ENCODE measurements around the gene KCNMA1.
"Not testable (repeated sequence)": the region's sequence is repeated elsewhere in the genome, so short reads cannot be mapped to it uniquely, and the experiment has no call there.

KCNMA1 gene

GRCh38 chr10:77524281-77524711 is 113.3 kb downstream of the KCNMA1 start:
- Histone ChIP-seq H3K9me3 (ENCODE audit: control insufficient read depth, low read length) (no peaks in the 10 kb centered on the region), H3K27ac (ENCODE audit: insufficient read depth, low read depth, low read length, poor library complexity, severe bottlenecking) (no peak overlapping the region), H3K4me1 (ENCODE audit: control insufficient read depth, insufficient read depth, low read length) (peaks cover 17% of the 10 kb centered on the region), H3K36me3 (ENCODE audit: control insufficient read depth, insufficient read depth, low read length) (no peaks in the 10 kb centered on the region), H3K27me3 (ENCODE audit: control insufficient read depth, insufficient read depth, low read length, poor library complexity, severe bottlenecking) (no peaks in the 10 kb centered on the region), H3K4me3 (ENCODE audit: insufficient read depth, low read depth, low read length) (no peak overlapping the region)
- WGBS, 2 experiments, result 65 to 66% methylated on average over 4 to 5 of the region's 6 CpGs

- Histone ChIP-seq H3K9me3 (ENCODE audit: control insufficient read depth, low read length) (no peaks in the 10 kb centered on the region), H3K4me1 (ENCODE audit: control insufficient read depth, insufficient read depth, low read length) (peaks cover 14% of the 10 kb centered on the region), H3K4me3 (ENCODE audit: insufficient read depth, low read depth, low read length) (no peak overlapping the region), H3K36me3 (ENCODE audit: control insufficient read depth, insufficient read depth, low read length) (no peaks in the 10 kb centered on the region), H3K27ac (ENCODE audit: insufficient read depth, low read depth, low read length, poor library complexity, severe bottlenecking) (no peak overlapping the region), H3K27me3 (ENCODE audit: control insufficient read depth, insufficient read depth, low read length, poor library complexity, severe bottlenecking) (no peaks in the 10 kb centered on the region)
- WGBS, 2 experiments, result 54 to 65% methylated on average over 4 of the region's 4 CpGs
Measured at GRCh38 chr10:77522268-77522809, 115.3 kb downstream of the KCNMA1 start.

GRCh38 chr10:77520995-77521394 is 116.6 kb downstream of the KCNMA1 start:
- no peak overlapping the region for H3K27ac ChIP-seq (ENCODE audit: insufficient read depth, low read depth, low read length, poor library complexity, severe bottlenecking)
- no peak overlapping the region for H3K4me3 ChIP-seq (ENCODE audit: insufficient read depth, low read depth, low read length)
- H3K9me3 ChIP-seq (ENCODE audit: control insufficient read depth, low read length), result no peaks in the 10 kb centered on the region
- H3K27me3 ChIP-seq (ENCODE audit: control insufficient read depth, insufficient read depth, low read length, poor library complexity, severe bottlenecking), result no peaks in the 10 kb centered on the region
- H3K4me1 ChIP-seq (ENCODE audit: control insufficient read depth, insufficient read depth, low read length), result peaks cover 7% of the 10 kb centered on the region
- no peaks in the 10 kb centered on the region for H3K36me3 ChIP-seq (ENCODE audit: control insufficient read depth, insufficient read depth, low read length)
- WGBS, 2 experiments, result 87 to 88% methylated on average over 2 of the region's 2 CpGs

GRCh38 chr10:77520290-77520689 is 117.3 kb downstream of the KCNMA1 start:
- Histone ChIP-seq H3K4me1 (ENCODE audit: control insufficient read depth, insufficient read depth, low read length) (peaks cover 7% of the 10 kb centered on the region), H3K27me3 (ENCODE audit: control insufficient read depth, insufficient read depth, low read length, poor library complexity, severe bottlenecking) (no peaks in the 10 kb centered on the region), H3K9me3 (ENCODE audit: control insufficient read depth, low read length) (no peaks in the 10 kb centered on the region), H3K4me3 (ENCODE audit: insufficient read depth, low read depth, low read length) (no peak overlapping the region), H3K36me3 (ENCODE audit: control insufficient read depth, insufficient read depth, low read length) (no peaks in the 10 kb centered on the region), H3K27ac (ENCODE audit: insufficient read depth, low read depth, low read length, poor library complexity, severe bottlenecking) (no peak overlapping the region)
- 92 to 100% methylated on average over 1 of the region's 1 CpG for WGBS, 2 experiments

GRCh38 chr10:77519791-77520190 is 117.8 kb downstream of the KCNMA1 start:
- not testable (repeated sequence) for H3K27me3 ChIP-seq (ENCODE audit: control insufficient read depth, insufficient read depth, low read length, poor library complexity, severe bottlenecking); H3K4me3 ChIP-seq (ENCODE audit: insufficient read depth, low read depth, low read length); H3K4me1 ChIP-seq (ENCODE audit: control insufficient read depth, insufficient read depth, low read length); H3K9me3 ChIP-seq (ENCODE audit: control insufficient read depth, low read length); H3K36me3 ChIP-seq (ENCODE audit: control insufficient read depth, insufficient read depth, low read length); H3K27ac ChIP-seq (ENCODE audit: insufficient read depth, low read depth, low read length, poor library complexity, severe bottlenecking)
- WGBS, 2 experiments, result 60 to 62% methylated on average over 2 of the region's 2 CpGs

- H3K9me3 ChIP-seq (ENCODE audit: control insufficient read depth, low read length), result no peaks in the 10 kb centered on the region
- H3K36me3 ChIP-seq (ENCODE audit: control insufficient read depth, insufficient read depth, low read length), result no peaks in the 10 kb centered on the region
- H3K27me3 ChIP-seq (ENCODE audit: control insufficient read depth, insufficient read depth, low read length, poor library complexity, severe bottlenecking), result no peaks in the 10 kb centered on the region
- H3K27ac ChIP-seq (ENCODE audit: insufficient read depth, low read depth, low read length, poor library complexity, severe bottlenecking), result no peak overlapping the region
- WGBS, 2 experiments, result 91 to 93% methylated on average over 6 of the region's 6 CpGs
- peaks cover 11% of the 10 kb centered on the region for H3K4me1 ChIP-seq (ENCODE audit: control insufficient read depth, insufficient read depth, low read length)
- no peak overlapping the region for H3K4me3 ChIP-seq (ENCODE audit: insufficient read depth, low read depth, low read length)
Measured at GRCh38 chr10:77518910-77519274, 118.7 kb downstream of the KCNMA1 start.

- no peak overlapping the region for H3K27ac ChIP-seq (ENCODE audit: insufficient read depth, low read depth, low read length, poor library complexity, severe bottlenecking)
- no peaks in the 10 kb centered on the region for H3K9me3 ChIP-seq (ENCODE audit: control insufficient read depth, low read length)
- 93 to 97% methylated on average over 7 of the region's 7 CpGs for WGBS, 2 experiments
- H3K4me3 ChIP-seq (ENCODE audit: insufficient read depth, low read depth, low read length), result no peak overlapping the region
- H3K27me3 ChIP-seq (ENCODE audit: control insufficient read depth, insufficient read depth, low read length, poor library complexity, severe bottlenecking), result no peaks in the 10 kb centered on the region
- no peaks in the 10 kb centered on the region for H3K36me3 ChIP-seq (ENCODE audit: control insufficient read depth, insufficient read depth, low read length)
- peaks cover 17% of the 10 kb centered on the region for H3K4me1 ChIP-seq (ENCODE audit: control insufficient read depth, insufficient read depth, low read length)
Measured at GRCh38 chr10:77518241-77518909, 119.2 kb downstream of the KCNMA1 start.

GRCh38 chr10:77516575-77516974 is 121.0 kb downstream of the KCNMA1 start:
- Histone ChIP-seq H3K27ac (ENCODE audit: insufficient read depth, low read depth, low read length, poor library complexity, severe bottlenecking) (no peak overlapping the region), H3K4me1 (ENCODE audit: control insufficient read depth, insufficient read depth, low read length) (peaks cover 21% of the 10 kb centered on the region), H3K36me3 (ENCODE audit: control insufficient read depth, insufficient read depth, low read length) (no peaks in the 10 kb centered on the region), H3K9me3 (ENCODE audit: control insufficient read depth, low read length) (no peaks in the 10 kb centered on the region), H3K27me3 (ENCODE audit: control insufficient read depth, insufficient read depth, low read length, poor library complexity, severe bottlenecking) (no peaks in the 10 kb centered on the region), H3K4me3 (ENCODE audit: insufficient read depth, low read depth, low read length) (no peak overlapping the region)
- 94 to 96% methylated on average over 8 of the region's 8 CpGs for WGBS, 2 experiments

GRCh38 chr10:77514870-77515269 is 122.7 kb downstream of the KCNMA1 start:
- no peak overlapping the region for H3K27ac ChIP-seq (ENCODE audit: insufficient read depth, low read depth, low read length, poor library complexity, severe bottlenecking)
- whole genome bisulfite sequencing, 2 experiments, result 90 to 95% methylated on average over 4 of the region's 4 CpGs
- peaks cover 31% of the 10 kb centered on the region for H3K4me1 ChIP-seq (ENCODE audit: control insufficient read depth, insufficient read depth, low read length)

GRCh38 chr10:77513781-77514331 is 123.8 kb downstream of the KCNMA1 start:
- Histone ChIP-seq H3K27me3 (ENCODE audit: control insufficient read depth, insufficient read depth, low read length, poor library complexity, severe bottlenecking) (no peaks in the 10 kb centered on the region), H3K4me1 (ENCODE audit: control insufficient read depth, insufficient read depth, low read length) (peaks cover 31% of the 10 kb centered on the region), H3K36me3 (ENCODE audit: control insufficient read depth, insufficient read depth, low read length) (no peaks in the 10 kb centered on the region), H3K9me3 (ENCODE audit: control insufficient read depth, low read length) (no peaks in the 10 kb centered on the region), H3K27ac (ENCODE audit: insufficient read depth, low read depth, low read length, poor library complexity, severe bottlenecking) (no peak overlapping the region), H3K4me3 (ENCODE audit: insufficient read depth, low read depth, low read length) (no peak overlapping the region)
- whole genome bisulfite sequencing, 2 experiments, result 82 to 83% methylated on average over 15 of the region's 15 CpGs

More at GRCh38 chr10:77514870-77515269, 122.7 kb downstream of the KCNMA1 start:
- H3K4me3 ChIP-seq (ENCODE audit: insufficient read depth, low read depth, low read length), result no peak overlapping the region
- no peaks in the 10 kb centered on the region for H3K9me3 ChIP-seq (ENCODE audit: control insufficient read depth, low read length)
- no peaks in the 10 kb centered on the region for H3K36me3 ChIP-seq (ENCODE audit: control insufficient read depth, insufficient read depth, low read length)
- no peaks in the 10 kb centered on the region for H3K27me3 ChIP-seq (ENCODE audit: control insufficient read depth, insufficient read depth, low read length, poor library complexity, severe bottlenecking)

Measured in ectodermal cell (in vitro differentiated cells).